ENCODE data around the gene LRRC40. TPM values are rescaled to one million over a fixed set of nuclear protein-coding genes. Genes with fewer than 3 reads are reported as not detected.
A peak's percentile ranks its signal among the peaks of the same experiment; 100 is the strongest.

Gene LRRC40
- total RNA-seq, 4 donors from 2014 or later: 0.37 to 14.1 (median 12.2) TPM

- Histone ChIP-seq H3K27me3 (no peaks in the 10 kb centered on the region), H3K36me3 (peaks cover 0 to 11% (median 0%) of the 10 kb centered on the region in 4 donors), H3K4me3 (no peak overlapping the region), H3K4me1 (peaks cover 0 to 19% (median 5%) of the 10 kb centered on the region in 4 donors), H3K27ac (no peak overlapping the region), H3K9me3 (no peaks in the 10 kb centered on the region)
- in situ Hi-C loops (cut with MboI; ENCODE audit: low pct_ligation_motif_present in 1 of 4, low pct_unique_long_range_greater_than_20kb in 1 of 4, low sequenced_read_pairs in 3 of 4) (no loop called here), intact Hi-C loops (cut with DNase I; ENCODE audit: low total_unique reads) (no loop called here)
- TF ChIP-seq CTCF (IDR thresholded peaks at IDR 0.05) (no peak), POLR2A (IDR thresholded peaks at IDR 0.05) (no peak), POLR2AphosphoS5 (IDR thresholded peaks at IDR 0.05) (no peak), EP300 (IDR thresholded peaks at IDR 0.05; ENCODE audit: low read depth) (no peak)
- DNase-seq: no peak
- 48 to 61% methylated on average over 4 of the region's 4 CpGs for WGBS, 2 donors (ENCODE audit: low coverage in 1 of 2)
Measured at GRCh38 chr1:70143048-70143659, 62.2 kb downstream of the LRRC40 start.

GRCh38 chr1:70142075-70142474, 63.3 kb downstream of the LRRC40 start:
- 63 to 76% methylated on average over 2 of the region's 2 CpGs for WGBS, 2 donors (ENCODE audit: low coverage in 1 of 2)
- Histone ChIP-seq H3K27me3 (no peaks in the 10 kb centered on the region), H3K9me3 (no peaks in the 10 kb centered on the region), H3K27ac (no peak overlapping the region), H3K4me3 (no peak overlapping the region), H3K36me3 (peaks cover 0 to 11% (median 0%) of the 10 kb centered on the region in 4 donors), H3K4me1 (peaks cover 0 to 19% (median 5%) of the 10 kb centered on the region in 4 donors)
- intact Hi-C loops (cut with DNase I; ENCODE audit: low total_unique reads): no loop called here
- DNase-seq: no peak
- in situ Hi-C loops (cut with MboI; ENCODE audit: low pct_ligation_motif_present in 1 of 4, low pct_unique_long_range_greater_than_20kb in 1 of 4, low sequenced_read_pairs in 3 of 4): no loop called here
- TF ChIP-seq EP300 (IDR thresholded peaks at IDR 0.05; ENCODE audit: low read depth): no peak
- no peak for TF ChIP-seq CTCF (IDR thresholded peaks at IDR 0.05)
- TF ChIP-seq POLR2AphosphoS5 (IDR thresholded peaks at IDR 0.05): no peak
- no peak for TF ChIP-seq POLR2A (IDR thresholded peaks at IDR 0.05)

DNA sequence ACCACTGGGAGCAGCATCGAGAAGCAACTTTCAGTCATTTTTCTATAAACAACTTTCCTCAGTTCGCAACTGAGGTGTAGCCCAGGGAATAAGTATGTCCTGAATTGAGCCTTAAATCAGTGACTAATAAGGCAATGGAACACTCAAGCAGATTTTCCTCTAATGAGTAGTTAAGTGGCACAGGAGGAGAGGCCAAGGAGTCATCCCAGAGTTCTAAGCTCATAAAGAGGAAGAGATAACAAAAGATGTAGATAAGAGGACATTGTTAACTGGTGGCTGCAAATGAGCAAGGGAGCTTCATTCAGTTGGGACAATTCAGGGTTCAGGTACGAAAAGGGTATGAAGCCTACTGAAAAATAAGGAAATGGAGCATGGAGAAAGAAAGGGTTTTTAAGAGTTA, 64.5 kb downstream of the LRRC40 start:
- 71 to 74% methylated on average over 3 of the region's 3 CpGs for WGBS, 2 donors (ENCODE audit: low coverage in 1 of 2)
- in situ Hi-C loops (cut with MboI; ENCODE audit: low pct_ligation_motif_present in 1 of 4, low pct_unique_long_range_greater_than_20kb in 1 of 4, low sequenced_read_pairs in 3 of 4): no loop called here
- intact Hi-C loops (cut with DNase I; ENCODE audit: low total_unique reads): no loop called here

GRCh38 chr1:70140343-70140742, 65.0 kb downstream of the LRRC40 start:
- no peaks in the 10 kb centered on the region for H3K27me3 ChIP-seq
- no peak overlapping the region for H3K4me3 ChIP-seq
- TF ChIP-seq POLR2A (IDR thresholded peaks at IDR 0.05) (no peak), CTCF (IDR thresholded peaks at IDR 0.05) (no peak), POLR2AphosphoS5 (IDR thresholded peaks at IDR 0.05) (no peak), EP300 (IDR thresholded peaks at IDR 0.05; ENCODE audit: low read depth) (no peak)
- intact Hi-C loops (cut with DNase I; ENCODE audit: low total_unique reads): no loop called here
- in situ Hi-C loops (cut with MboI; ENCODE audit: low pct_ligation_motif_present in 1 of 4, low pct_unique_long_range_greater_than_20kb in 1 of 4, low sequenced_read_pairs in 3 of 4): no loop called here
- peaks cover 0 to 6% (median 0%) of the 10 kb centered on the region in 4 donors for H3K36me3 ChIP-seq
- peaks cover 0 to 19% (median 5%) of the 10 kb centered on the region in 4 donors for H3K4me1 ChIP-seq
- H3K9me3 ChIP-seq: no peaks in the 10 kb centered on the region
- no peak for DNase-seq
- peak overlapping the region in 1 of 4 donors; percentile 5 for H3K27ac ChIP-seq

More for the DNA sequence above, 64.5 kb downstream of the LRRC40 start:
- Histone ChIP-seq H3K4me3 (no peak overlapping the region), H3K27me3 (no peaks in the 10 kb centered on the region), H3K36me3 (peaks cover 0 to 10% (median 0%) of the 10 kb centered on the region in 4 donors), H3K4me1 (peaks cover 0 to 19% (median 5%) of the 10 kb centered on the region in 4 donors), H3K9me3 (no peaks in the 10 kb centered on the region), H3K27ac (peak overlapping the region in 1 of 4 donors; percentile 5)
- TF ChIP-seq CTCF (IDR thresholded peaks at IDR 0.05) (no peak), EP300 (IDR thresholded peaks at IDR 0.05; ENCODE audit: low read depth) (no peak), POLR2AphosphoS5 (IDR thresholded peaks at IDR 0.05) (no peak), POLR2A (IDR thresholded peaks at IDR 0.05) (no peak)
- DNase-seq: no peak

All from transverse colon (tissue), 4 donors.